Left lung (tissue), 10 donors: ENCODE results near the gene EPHA10. TPM values are rescaled to one million over a fixed set of nuclear protein-coding genes. Genes with fewer than 3 reads are reported as not detected.

Source experiments
- ATAC-seq: fragments of 200-7000 bp; cut with Tn5 transposase; one replicate; pipeline ENCODE4 v1.9.1; 2020; ENCODE audit warnings: moderate library complexity
- DNase-seq, 4 donors: peaks; one replicate each; pipeline ENCODE4 v3.0.0-alpha.2; 2013 to 2020
- H3K27ac ChIP-seq, 2 donors: fragments of 200-600 bp; sonication (generic) in 1 of 2; one replicate each; pipeline versions ENCODE4 v1.5.0 to v1.8.0; 2020 to 2021
- H3K27me3 ChIP-seq, 2 donors: fragments of 200-600 bp; sonication (generic) in 1 of 2; one replicate each; pipeline versions ENCODE4 v1.5.0 to v1.8.0; 2020 to 2021
- H3K36me3 ChIP-seq, 2 donors: fragments of 200-600 bp; sonication (generic) in 1 of 2; one replicate each; pipeline versions ENCODE4 v1.5.0 to v1.8.0; 2020 to 2021
- H3K4me1 ChIP-seq, 2 donors: fragments of 200-600 bp; one replicate each; pipeline ENCODE4 v1.8.0; 2021
- H3K4me3 ChIP-seq, 2 donors: fragments of 200-600 bp; sonication (generic) in 1 of 2; one replicate each; pipeline versions ENCODE4 v1.5.0 to v1.8.0; 2020 to 2021; ENCODE audit warnings: mild to moderate bottlenecking in 1 of 2
- H3K9me3 ChIP-seq, 2 donors: fragments of 200-600 bp; sonication (generic) in 1 of 2; one replicate each; pipeline versions ENCODE4 v1.5.0 to v1.8.0; 2020 to 2021
- CTCF ChIP-seq, 2 donors: fragments of 200-600 bp; sonication (generic) in 1 of 2; IDR thresholded peaks; one replicate each; pipeline versions ENCODE4 v1.5.0 to v1.8.0; 2021; ENCODE audit warnings: antibody characterized with exemption in 2 of 2
- intact Hi-C, 2 donors: fragments of 100-400 bp; cut with DNase I; formaldehyde crosslinking; loops; one replicate each; pipeline versions ENCODE4 v1.11.2 to v1.14.2; 2022
- polyA plus RNA-seq, 6 donors: library from polyadenylated mRNA; unstranded; fragments of 120-200 nt; gene quantifications; one replicate each; pipeline ENCODE4 v1.2.1, GENCODE V29; 2013; ENCODE audit not compliant: insufficient read length in 6 of 6
- total RNA-seq, 2 donors: library from RNA; stranded (reverse); fragmentation: NEBNext Ultra II Directional; extraction: Animal tissue kit (Norgen Biotek cat#: 25700); gene quantifications; one replicate each; pipeline ENCODE4 v1.2.1, GENCODE V29; 2021
- donor health status: DM: no; HTN: yes; CAD: no.
- donor health status: DM: no; HTN: no; CAD: no.

Gene EPHA10
- total and polyA plus RNA-seq, 8 donors: 0.13 to 3.2 (median 0.22) TPM

DNA sequence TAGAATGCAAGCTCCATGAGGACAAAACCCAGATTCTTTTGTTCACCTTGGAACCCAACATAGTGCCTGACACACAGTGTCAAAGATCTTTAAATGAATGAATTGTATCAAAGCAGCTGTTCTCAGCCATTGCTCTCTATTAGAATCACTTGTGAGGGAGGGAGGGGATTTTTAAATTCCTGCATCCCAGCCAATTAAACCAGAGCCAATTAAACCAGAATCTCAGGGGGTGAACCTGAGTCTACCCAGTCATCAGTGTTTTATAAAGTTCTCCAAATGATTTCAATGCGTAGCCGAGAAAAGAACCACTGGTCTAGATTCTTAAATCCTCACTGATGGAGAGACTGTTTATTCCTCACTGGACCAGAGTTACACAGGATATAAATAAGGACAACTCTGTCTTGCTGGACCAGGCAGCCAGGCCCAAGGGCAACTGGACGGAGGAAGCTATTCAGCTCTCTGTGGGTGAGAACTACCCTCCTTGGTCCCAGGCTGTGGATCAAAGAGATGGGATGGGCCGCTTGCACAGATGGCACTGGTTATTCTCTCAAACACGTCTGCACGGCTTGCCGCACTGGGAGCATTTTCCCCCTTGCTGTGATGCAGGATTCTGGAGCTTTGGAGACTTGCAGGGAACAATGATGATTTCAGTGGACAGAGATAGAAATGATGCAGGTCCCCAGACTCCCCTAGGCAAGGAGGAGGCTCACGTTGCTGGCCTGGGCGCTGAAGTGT is 92.6 kb downstream of the EPHA10 start:
- Histone ChIP-seq H3K4me1 (peaks cover 0 to 3% of the 10 kb centered on the region in 2 donors), H3K9me3 (no peaks in the 10 kb centered on the region), H3K27ac (no peak overlapping the region), H3K27me3 (peaks cover 0 to 47% of the 10 kb centered on the region in 2 donors), H3K4me3 (no peak overlapping the region), H3K36me3 (no peaks in the 10 kb centered on the region)
- ATAC-seq (no peak), DNase-seq (no peak)
- no peak for TF ChIP-seq CTCF (IDR thresholded peaks at IDR 0.05)
- intact Hi-C loops: no loop called here

DNA sequence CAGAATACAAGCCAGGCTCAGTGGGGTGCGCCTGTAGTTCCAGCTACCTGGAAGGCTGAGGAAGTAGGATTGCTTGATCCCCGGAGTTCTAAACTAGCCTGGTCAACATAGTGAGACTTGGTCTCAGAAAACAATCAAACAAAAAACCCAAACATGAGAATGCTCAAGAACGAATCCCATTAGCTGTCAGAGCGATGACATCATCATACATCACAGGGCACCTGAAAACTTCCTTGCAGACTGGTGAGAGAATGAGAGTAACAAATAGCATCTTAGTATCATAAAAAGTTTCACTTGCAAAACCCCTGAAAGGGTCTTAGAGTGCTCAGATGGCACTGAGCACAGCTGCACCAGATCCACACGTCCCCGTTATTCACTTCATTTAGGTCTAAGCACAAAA is 93.7 kb downstream of the EPHA10 start:
- no peak for ATAC-seq
- TF ChIP-seq CTCF (IDR thresholded peaks at IDR 0.05): no peak
- Histone ChIP-seq H3K36me3 (no peaks in the 10 kb centered on the region), H3K9me3 (no peaks in the 10 kb centered on the region), H3K4me3 (no peak overlapping the region), H3K27me3 (peaks cover 0 to 47% of the 10 kb centered on the region in 2 donors), H3K4me1 (no peaks in the 10 kb centered on the region), H3K27ac (no peak overlapping the region)
- intact Hi-C loops: no loop called here
- DNase-seq: no peak

DNA sequence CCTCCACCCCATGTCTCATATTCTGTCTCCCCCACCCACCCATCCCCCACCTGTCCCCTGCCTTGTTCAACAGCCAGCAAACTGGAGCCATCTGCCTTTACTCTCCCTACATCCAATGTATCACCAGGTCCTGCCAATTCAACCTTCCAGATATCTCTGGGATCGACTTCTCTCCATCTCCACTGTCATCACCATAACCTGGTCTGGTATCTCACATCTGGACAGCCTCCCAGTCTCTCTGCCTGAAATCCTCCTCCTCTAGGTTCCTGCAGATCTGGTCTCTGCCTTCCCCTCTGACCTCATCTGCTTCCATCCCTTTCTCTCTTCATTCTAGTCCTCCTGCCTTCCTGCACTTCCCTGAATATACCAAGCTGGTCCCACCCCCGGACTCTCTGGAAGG is 94.8 kb downstream of the EPHA10 start:
- H3K9me3 ChIP-seq: no peaks in the 10 kb centered on the region
- H3K4me3 ChIP-seq: no peak overlapping the region
- H3K4me1 ChIP-seq: no peaks in the 10 kb centered on the region
- intact Hi-C loops: no loop called here
- no peak for TF ChIP-seq CTCF (IDR thresholded peaks at IDR 0.05)
- H3K27ac ChIP-seq: no peak overlapping the region
- DNase-seq (no peak), ATAC-seq (no peak)
- peaks cover 0 to 47% of the 10 kb centered on the region in 2 donors for H3K27me3 ChIP-seq
- H3K36me3 ChIP-seq: no peaks in the 10 kb centered on the region

DNA sequence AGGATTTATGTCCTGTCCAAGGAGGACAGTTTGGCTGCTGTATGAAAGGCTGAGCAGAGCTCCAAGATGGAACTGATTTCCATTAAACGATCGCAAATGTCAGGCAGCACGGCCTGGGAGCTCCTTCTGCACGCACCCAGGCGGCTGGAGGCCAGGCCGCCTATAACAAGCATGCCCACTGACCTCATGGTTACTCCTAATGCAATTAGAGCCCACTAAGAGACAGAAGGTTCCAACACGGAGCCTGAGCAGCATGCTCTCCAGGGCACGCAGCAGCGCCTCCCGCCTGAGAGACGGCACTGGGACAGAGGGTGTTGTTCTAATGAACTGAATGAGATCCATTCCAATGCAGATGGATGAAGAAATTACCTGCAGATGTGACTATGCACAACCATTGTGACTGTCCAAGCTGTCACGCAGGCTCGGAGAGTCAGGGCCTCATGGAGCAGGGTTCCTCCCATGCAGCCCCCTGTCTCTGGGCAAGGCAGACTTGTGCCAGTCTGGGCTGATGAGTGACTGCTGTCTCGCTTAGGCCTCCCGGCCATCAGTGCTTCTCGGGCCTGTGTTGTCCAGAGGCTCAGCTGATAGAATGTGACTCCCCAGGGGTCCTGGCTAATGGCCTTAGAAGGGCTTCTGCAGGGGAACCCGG is 97.8 kb downstream of the EPHA10 start:
- H3K36me3 ChIP-seq: no peaks in the 10 kb centered on the region
- no peaks in the 10 kb centered on the region for H3K9me3 ChIP-seq
- no peak for ATAC-seq
- DNase-seq: peak in 1 of 4 donors; percentile 61
- no peak for TF ChIP-seq CTCF (IDR thresholded peaks at IDR 0.05)
- no peak overlapping the region for H3K4me3 ChIP-seq
- H3K27me3 ChIP-seq: peaks cover 0 to 51% of the 10 kb centered on the region in 2 donors
- no peaks in the 10 kb centered on the region for H3K4me1 ChIP-seq
- H3K27ac ChIP-seq: no peak overlapping the region
- intact Hi-C loops: no loop called here

DNA sequence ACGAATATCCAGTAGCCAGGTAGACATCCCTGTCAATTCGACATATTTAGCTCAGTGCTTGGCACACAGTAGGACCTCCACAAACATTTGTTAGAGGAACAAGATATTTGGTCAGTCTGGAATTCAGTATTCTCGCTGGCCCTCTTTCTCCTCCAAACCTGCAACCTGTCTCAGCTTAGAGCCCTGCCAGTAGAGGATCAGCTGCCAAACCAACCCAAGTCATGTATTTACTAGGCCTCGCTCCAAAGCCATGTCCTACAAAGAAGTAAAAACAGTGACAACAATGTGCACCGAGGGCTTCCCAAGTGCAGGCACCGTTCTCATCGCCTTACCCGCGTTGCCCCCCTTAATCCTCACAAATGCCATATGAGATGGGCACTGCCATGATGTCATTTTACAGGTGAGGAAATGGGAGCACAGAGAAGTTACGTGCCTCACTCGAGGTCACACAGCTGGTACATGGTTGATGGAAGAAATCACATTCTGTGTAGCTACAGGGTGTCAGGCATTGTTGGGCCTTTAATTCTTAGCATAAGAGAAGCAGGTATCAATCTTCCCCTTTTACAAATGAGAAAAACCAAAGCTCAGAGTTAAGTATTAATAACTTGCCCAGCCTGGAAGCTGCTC is 98.6 kb downstream of the EPHA10 start:
- ATAC-seq: no peak
- Histone ChIP-seq H3K4me1 (no peaks in the 10 kb centered on the region), H3K4me3 (no peak overlapping the region), H3K27ac (no peak overlapping the region), H3K9me3 (no peaks in the 10 kb centered on the region), H3K36me3 (no peaks in the 10 kb centered on the region), H3K27me3 (peaks cover 0 to 50% of the 10 kb centered on the region in 2 donors)
- no peak for DNase-seq
- intact Hi-C loops: no loop called here
- no peak for TF ChIP-seq CTCF (IDR thresholded peaks at IDR 0.05)
